Testis (tissue), 2 donors: ENCODE data around the gene RCOR1.

Experiments used
- POLR2A ChIP-seq: fragments of 450-650 bp; IDR thresholded peaks from one replicate; pipeline ENCODE4 v1.6.1; 2017; ENCODE audit warnings: antibody characterized with exemption, mild to moderate bottlenecking, moderate library complexity
- TF ChIP-seq, protein P1 (sequence below), 3 experiments: fragments of 450-650 bp in 2 of 3; fragments of 200-600 bp in 1 of 3; sonication (generic) in 1 of 3; IDR thresholded peaks; one replicate each; pipeline ENCODE4 v1.5.1; 2016 to 2019; ENCODE audit warnings: antibody characterized with exemption in 3 of 3, mild to moderate bottlenecking in 2 of 3, moderate library complexity in 1 of 3

DNA sequence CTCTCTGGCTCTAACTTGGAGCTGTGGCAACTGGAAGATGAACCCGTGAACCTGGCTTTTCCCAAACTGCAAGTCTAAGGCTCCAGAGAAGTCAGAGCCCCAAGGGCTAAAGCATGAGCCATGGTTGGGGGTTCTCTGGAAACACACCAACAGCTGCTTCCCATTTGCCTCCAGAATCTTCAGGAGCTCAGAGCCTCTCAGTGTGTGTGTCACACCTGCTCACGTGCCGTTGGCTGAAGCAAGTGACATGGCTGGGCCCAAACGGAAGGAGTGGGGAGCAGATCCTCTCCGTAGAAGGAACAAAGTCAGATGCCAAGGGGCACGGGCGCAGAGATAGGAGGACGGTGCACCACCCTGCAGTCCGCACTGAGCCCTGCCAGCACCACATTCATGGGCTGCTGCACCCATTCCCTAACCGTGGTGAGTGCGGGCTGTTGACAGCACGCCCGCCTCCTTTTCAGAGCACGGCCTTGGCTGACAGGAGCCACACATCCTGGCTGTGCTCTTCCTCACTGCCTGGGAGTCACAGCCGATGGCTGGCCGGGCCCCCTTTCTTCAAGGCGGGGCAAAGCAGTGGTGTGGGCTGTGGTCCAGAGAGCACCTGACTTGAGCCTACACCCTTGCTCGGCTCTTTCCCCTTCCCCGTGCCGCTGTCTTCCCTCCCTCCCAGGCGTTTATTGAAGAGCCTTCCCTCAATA, 168.2 kb downstream of the RCOR1 start:
- TF ChIP-seq, protein P1, sequence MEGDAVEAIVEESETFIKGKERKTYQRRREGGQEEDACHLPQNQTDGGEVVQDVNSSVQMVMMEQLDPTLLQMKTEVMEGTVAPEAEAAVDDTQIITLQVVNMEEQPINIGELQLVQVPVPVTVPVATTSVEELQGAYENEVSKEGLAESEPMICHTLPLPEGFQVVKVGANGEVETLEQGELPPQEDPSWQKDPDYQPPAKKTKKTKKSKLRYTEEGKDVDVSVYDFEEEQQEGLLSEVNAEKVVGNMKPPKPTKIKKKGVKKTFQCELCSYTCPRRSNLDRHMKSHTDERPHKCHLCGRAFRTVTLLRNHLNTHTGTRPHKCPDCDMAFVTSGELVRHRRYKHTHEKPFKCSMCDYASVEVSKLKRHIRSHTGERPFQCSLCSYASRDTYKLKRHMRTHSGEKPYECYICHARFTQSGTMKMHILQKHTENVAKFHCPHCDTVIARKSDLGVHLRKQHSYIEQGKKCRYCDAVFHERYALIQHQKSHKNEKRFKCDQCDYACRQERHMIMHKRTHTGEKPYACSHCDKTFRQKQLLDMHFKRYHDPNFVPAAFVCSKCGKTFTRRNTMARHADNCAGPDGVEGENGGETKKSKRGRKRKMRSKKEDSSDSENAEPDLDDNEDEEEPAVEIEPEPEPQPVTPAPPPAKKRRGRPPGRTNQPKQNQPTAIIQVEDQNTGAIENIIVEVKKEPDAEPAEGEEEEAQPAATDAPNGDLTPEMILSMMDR (IDR thresholded peaks at IDR 0.05): no peak
- no peak for TF ChIP-seq POLR2A
